Endothelial cell of hepatic sinusoid (primary cell): ENCODE measurements around the gene ALDH9A1.
"Not testable (repeated sequence)": the region's sequence is repeated elsewhere in the genome, so short reads cannot be mapped to it uniquely, and the experiment has no call there.

Experiments
- in situ Hi-C: cut with HindIII; loops from 2 replicates; pipeline ENCODE4 v1.10.0; 2017; ENCODE audit warnings: low sequenced_read_pairs

The ALDH9A1 gene

GRCh38 chr1:165695031-165695430, 3.3 kb downstream of the ALDH9A1 start:
- in situ Hi-C loops: loop anchor here (5.0 to 10.0 kb wide), 2 partner anchors 207 to 1860 kb away; partner anchors contain the start of gene CREG1

GRCh38 chr1:165688046-165688445, 10.3 kb downstream of the ALDH9A1 start:
- in situ Hi-C loops: no loop called here

GRCh38 chr1:165686971-165687433, 11.4 kb downstream of the ALDH9A1 start:
- in situ Hi-C loops: no loop called here

DNA sequence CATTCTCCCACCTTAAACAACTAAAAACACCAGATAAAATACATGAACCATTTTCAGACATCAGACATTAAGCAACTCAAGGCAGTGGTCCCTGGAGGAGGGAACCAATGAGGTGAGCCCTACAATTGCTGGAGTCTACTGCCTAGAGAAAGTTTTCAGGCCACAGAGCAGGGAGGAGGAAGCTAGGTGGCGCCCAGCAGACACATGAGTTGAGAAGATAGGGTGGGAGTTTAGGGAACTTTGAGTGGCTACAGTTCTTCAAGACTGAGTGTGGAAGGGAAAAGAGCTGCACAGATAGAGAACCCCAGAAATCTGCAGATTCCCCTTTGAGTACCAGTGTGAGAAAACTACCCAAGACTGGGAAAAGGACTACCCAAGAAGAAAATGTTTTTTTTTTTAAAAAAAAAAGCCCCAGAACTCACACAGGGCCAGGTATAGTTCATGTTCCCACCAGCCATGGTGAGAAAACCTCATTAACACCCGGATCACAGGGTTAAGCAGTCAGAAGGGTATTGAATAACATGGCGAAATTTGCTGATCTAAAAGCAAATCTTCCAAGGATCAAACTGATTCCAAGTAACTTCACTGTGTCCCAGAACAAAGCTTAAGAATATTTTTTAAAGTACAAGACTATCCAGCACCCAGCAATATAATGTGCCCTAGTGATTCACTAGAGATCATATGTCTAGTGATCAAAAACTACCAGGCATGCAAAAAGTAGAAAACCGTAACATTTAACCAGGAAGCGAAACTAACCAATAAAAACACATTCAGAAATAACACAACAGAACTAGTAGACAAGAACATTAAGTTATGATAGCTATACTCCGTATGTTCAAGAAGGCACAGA, 12.0 kb downstream of the ALDH9A1 start:
- in situ Hi-C loops: no loop called here

GRCh38 chr1:165683848-165684485, 14.4 kb downstream of the ALDH9A1 start:
- in situ Hi-C loops: no loop called here

- in situ Hi-C loops: not testable (repeated sequence)
Measured at GRCh38 chr1:165680773-165681172, 17.6 kb downstream of the ALDH9A1 start.

DNA sequence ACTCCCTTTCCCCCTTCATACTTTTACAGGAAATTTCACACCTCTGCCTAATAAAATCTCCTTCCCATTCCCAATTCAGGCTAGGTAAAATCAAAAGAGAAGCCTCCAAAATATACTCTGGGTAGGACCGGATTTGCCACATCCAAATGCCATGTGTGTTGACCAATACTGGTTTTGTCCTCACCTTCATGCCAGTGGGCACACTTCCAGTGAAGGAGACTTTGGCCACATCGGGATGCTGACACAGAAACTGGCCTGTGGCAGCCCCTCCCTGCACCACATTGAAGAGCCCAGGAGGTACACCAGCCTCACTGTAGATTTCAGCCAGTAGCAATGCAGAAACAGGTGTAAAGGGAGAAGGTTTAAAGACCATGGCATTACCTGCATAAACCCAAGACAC, 18.1 kb downstream of the ALDH9A1 start:
- in situ Hi-C loops: no loop called here

GRCh38 chr1:165679282-165680036, 18.9 kb downstream of the ALDH9A1 start:
- in situ Hi-C loops: no loop called here

GRCh38 chr1:165678509-165678908, 19.9 kb downstream of the ALDH9A1 start:
- in situ Hi-C loops: no loop called here

DNA sequence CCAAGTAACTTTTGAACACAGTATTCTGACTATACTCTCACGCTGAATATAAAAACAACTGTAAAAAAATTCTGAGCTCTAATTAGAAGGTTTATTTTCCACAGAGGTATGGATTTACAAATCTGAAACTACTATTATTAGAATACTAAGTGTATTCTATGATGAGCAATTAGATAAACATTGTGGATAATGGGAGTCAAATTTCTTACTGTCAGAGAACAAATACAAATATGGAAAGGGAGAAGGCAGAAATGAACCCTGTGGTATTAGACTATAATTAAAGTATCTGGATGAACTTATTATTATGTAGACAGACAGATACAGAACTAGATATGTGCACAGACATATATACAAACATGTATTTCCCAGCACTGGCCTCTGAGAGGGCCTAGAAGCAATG, 22.6 kb downstream of the ALDH9A1 start:
- in situ Hi-C loops: no loop called here

- in situ Hi-C loops: no loop called here
Measured at GRCh38 chr1:165674599-165674998, 23.8 kb downstream of the ALDH9A1 start.

GRCh38 chr1:165671526-165671925, 26.8 kb downstream of the ALDH9A1 start:
- in situ Hi-C loops: no loop called here

DNA sequence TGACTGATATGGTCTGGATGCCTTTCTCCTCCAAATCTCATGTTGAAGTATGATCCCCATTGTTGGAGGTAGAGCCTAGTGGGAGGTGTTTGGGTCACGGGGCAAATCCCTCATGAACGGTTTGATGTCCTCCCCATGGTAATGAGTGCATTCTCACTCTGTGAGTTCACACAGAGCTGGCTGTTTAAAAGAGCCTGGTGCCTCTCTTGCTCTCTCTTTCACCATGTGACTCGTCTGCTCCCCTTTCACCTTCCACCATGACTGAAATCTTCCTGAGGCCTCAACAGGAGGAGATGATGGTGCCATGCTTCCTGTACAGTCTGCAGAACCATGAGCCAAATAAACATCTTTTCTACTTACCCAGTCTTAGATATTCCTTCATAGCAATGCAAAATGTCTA, 30.2 kb downstream of the ALDH9A1 start:
- in situ Hi-C loops: no loop called here

DNA sequence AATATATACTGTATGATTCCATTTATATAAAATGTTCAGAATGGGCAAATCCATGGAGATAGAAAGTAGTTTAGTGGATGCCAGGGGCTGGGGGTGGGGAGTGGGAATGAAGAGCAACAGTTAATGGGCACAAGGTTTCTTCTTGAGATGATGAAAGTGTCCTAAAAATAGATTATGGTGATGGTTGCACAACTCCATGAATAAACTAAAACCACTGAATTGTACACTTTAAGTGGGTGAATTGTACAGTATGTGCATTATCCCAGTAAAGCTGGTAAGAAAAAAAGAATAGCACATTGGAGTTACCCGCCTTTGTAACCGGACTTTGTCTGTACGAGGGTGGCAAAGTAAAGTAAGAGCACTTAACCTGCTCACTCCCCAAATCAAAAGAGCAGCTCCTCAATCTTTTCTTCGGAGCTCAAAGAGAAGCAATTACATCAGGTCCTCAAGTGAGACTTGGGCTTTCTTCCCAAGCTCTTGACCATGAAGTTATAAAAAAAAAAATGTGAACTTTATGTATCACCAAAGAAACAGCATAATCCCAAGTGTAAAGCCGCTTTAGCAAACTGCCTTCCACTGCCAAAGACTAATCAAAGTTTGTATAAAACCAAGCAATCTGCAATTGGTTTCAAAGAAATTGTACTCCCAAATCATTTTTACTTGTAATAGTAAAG, 32.1 kb downstream of the ALDH9A1 start:
- in situ Hi-C loops: no loop called here

DNA sequence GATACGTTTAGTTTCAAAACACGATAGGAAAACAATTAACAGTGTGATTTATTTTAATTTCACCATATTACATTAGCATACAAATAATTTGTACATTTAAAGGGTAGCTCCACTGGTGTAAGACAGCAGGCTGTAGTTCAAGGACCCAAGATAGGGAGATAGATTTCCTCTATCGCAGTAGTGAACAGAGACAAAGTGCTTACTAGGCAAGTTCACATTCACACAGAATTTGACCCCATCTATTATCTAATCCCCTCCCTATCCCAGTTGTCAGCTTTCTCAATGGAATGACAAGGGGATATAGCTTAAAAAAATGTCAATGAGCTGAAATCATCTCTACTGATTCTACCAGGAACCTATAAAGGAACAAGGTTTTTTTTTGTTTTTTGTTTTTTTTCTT, 36.2 kb downstream of the ALDH9A1 start:
- in situ Hi-C loops: no loop called here

GRCh38 chr1:165661703-165662102, 36.7 kb downstream of the ALDH9A1 start:
- in situ Hi-C loops: no loop called here

DNA sequence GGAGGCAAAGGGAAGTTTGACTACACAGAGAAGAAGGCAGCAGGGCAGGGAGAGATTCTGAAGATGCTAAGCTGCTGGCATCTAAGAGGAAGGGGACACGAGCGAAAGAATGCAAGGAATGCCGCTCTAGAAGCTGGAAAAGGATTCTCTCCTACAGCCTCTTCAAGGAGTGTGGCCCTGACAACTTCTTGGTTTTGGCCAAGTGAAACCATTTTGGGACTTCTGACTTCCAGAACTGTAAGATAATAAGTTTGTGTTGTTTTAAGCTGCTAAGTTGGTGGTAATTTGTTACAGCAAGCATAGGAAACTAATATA, 38.8 kb downstream of the ALDH9A1 start:
- in situ Hi-C loops: no loop called here

- in situ Hi-C loops: not testable (repeated sequence)
Measured at GRCh38 chr1:165658766-165659580, 39.4 kb downstream of the ALDH9A1 start.

GRCh38 chr1:165650981-165651625, 47.3 kb downstream of the ALDH9A1 start:
- in situ Hi-C loops: no loop called here
